A204.1 (cell line): ENCODE data around the gene TMEM245.
"Not testable (repeated sequence)": the region's sequence is repeated elsewhere in the genome, so short reads cannot be mapped to it uniquely, and the experiment has no call there.

Experiments used
- FAIRE-seq: peaks from 2 replicates; lab custom pipeline; 2012; peaks lifted over from hg19 to GRCh38; lab: Jason Lieb, UNC

The TMEM245 gene

DNA sequence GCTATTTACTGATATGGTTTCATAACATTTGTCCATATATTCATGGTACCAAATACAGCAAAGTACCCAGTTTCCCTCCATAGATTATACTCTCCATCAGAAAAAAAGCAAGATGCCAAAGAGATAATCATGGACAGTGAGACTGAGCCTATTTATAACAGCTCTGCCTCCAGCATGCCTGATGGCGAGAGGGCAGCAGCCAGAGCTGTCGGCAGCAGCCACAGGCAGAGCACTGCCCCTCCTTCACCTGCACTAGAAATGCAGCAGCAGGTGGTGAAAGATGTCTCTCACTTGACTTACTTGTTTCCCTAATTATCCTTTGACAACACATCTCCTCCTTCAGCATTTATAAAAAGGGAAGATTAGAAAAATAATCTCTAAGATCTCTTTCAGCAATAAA, 138.9 kb downstream of the TMEM245 start:
- no peak for FAIRE-seq

DNA sequence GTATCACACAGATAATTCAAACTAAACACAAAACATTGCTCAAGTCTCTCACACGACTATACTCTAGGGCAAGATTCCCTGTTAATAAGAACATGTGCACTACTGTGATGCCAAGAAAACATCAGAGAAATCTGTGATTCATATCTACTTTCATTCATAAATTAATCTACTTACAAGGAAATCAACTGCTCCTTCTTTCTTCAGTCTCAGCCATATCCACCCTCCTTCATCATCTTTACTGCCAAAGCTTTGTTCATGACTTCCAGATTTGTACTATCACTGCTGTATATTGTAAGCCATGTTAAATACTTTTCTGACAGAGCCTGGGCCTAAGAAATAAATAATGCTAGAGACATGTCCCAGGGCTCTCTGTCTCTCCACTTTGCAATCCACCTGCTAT, 141.5 kb downstream of the TMEM245 start:
- FAIRE-seq = no peak

DNA sequence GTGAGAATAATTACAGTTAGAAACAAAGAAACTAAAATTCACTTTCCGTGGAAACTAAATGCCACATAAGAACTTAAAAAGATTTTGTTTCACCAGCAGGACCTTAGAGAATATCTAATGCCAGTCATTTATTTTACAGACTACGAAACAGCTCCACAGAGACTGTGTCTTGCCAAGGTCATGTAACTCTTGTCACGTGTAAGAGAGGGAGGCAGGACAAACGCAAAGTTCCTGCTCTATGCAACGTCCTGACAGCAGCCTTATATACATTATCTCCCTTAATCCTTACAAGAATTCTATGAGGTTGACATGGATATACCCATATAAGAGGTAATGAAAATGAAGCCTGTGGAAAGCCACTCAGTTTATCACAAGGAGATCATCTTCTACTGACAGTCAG, 145.9 kb downstream of the TMEM245 start:
- no peak for FAIRE-seq

DNA sequence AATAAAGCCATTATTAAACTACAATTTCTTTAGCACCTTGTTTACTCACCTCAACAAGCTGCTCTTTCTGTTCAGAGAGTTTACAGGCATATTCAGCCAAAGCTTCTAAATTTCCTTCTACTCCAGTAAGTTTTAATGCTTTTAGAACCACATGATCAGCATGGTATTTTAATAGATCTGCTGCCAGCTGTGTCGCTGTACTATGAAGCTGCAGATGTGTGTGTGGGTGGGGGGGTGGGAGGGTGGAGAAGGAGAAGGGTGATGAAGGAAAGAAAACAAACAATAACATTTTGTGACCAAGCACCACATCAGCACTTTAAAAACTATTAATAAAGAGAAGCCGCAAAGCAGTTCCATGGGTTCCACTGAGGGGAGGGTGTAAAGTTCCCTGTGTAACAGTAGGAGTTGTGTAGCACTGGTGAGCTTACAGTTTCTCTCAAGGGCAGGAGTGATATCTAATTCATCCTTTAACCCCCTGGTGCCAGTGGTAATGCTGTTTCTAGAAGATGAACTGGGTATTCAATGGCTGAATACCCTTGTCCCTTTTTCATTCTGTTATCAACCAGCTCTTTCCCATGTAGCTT, 147.0 kb downstream of the TMEM245 start:
- FAIRE-seq = no peak

DNA sequence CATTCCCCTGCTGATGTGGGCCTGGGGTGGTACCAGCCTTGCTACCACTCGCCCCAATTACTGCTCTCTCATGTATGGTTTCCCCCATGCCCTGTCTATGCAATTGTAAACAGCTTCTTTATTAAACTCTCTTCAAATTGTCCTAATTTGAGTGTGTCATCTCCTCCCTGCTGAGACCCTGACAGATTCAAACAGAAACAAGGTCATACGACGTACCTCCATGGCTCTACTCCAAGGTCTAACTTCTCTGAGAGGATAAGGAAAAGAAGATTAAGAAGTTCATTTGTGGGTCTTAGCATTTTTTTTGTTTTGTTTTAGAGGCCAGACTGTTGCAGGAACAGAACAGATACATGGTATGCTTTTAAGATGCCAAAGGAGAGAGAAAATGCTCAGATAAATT, 147.6 kb downstream of the TMEM245 start:
- FAIRE-seq = no peak

DNA sequence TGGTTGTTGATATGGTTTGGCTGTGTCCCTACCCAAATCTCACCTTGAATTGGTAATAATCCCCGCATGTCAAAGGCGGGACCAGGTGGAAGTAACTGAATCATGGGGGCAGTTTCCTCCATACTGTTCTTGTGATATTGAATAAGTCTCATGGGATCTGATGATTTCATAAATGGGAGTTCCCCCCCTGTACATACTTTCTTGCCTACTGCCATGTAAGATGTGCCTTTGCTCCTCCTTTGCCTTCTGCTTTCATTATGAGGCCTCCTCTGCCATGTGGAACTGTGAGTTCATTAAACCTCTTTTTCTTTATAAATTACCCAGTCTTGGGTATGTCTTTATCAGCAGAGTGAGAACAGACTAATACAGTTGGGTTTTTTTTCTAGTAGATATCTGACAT, 148.4 kb downstream of the TMEM245 start:
- FAIRE-seq = not testable (repeated sequence)

DNA sequence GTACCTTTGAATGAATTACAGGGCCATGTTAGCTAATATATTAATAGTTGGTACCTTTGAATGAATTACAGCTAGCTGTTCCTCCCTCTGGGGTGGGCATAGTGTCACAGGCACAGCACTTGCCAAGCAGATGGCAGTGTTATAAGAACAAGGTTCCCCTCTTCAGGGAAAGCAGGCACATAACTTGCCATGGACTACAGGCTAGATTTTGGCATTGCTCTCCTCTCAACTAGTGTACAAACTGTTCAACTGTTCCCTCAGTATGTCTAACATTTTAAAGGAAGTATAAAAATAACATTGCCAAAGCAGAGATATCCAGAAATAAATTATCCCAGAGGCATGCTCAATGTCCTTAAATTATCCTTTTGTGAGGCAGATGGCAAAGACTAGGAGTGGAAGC, 151.8 kb downstream of the TMEM245 start:
- no peak for FAIRE-seq
